ENCODE measurements around the gene CHRNB1. TPM values are rescaled to one million over a fixed set of nuclear protein-coding genes. Genes with fewer than 3 reads are reported as not detected.
A peak's percentile ranks its signal among the peaks of the same experiment; 100 is the strongest.
"Not testable (repeated sequence)": the region's sequence is repeated elsewhere in the genome, so short reads cannot be mapped to it uniquely, and the experiment has no call there.

Gene CHRNB1
- total RNA-seq, 4 donors from 2014 or later = 7.8 to 16.0 (median 13.6) TPM

- DNase-seq (ENCODE audit: low spot score in 2 of 2) = no peak
- H3K4me3 ChIP-seq (ENCODE audit: low read depth, poor library complexity, severe bottlenecking) = no peak overlapping the region
- TF ChIP-seq POLR2A (IDR thresholded peaks at IDR 0.05) = no peak
- TF ChIP-seq, protein P1, sequence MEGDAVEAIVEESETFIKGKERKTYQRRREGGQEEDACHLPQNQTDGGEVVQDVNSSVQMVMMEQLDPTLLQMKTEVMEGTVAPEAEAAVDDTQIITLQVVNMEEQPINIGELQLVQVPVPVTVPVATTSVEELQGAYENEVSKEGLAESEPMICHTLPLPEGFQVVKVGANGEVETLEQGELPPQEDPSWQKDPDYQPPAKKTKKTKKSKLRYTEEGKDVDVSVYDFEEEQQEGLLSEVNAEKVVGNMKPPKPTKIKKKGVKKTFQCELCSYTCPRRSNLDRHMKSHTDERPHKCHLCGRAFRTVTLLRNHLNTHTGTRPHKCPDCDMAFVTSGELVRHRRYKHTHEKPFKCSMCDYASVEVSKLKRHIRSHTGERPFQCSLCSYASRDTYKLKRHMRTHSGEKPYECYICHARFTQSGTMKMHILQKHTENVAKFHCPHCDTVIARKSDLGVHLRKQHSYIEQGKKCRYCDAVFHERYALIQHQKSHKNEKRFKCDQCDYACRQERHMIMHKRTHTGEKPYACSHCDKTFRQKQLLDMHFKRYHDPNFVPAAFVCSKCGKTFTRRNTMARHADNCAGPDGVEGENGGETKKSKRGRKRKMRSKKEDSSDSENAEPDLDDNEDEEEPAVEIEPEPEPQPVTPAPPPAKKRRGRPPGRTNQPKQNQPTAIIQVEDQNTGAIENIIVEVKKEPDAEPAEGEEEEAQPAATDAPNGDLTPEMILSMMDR (IDR thresholded peaks at IDR 0.05) = no peak
- intact Hi-C loops (cut with DNase I; ENCODE audit: low total_unique reads) = no loop called here
- WGBS, 2 donors = 82 to 86% methylated on average over 12 of the region's 12 CpGs
Measured at GRCh38 chr17:7468804-7469389, 24.0 kb downstream of the CHRNB1 start.

DNA sequence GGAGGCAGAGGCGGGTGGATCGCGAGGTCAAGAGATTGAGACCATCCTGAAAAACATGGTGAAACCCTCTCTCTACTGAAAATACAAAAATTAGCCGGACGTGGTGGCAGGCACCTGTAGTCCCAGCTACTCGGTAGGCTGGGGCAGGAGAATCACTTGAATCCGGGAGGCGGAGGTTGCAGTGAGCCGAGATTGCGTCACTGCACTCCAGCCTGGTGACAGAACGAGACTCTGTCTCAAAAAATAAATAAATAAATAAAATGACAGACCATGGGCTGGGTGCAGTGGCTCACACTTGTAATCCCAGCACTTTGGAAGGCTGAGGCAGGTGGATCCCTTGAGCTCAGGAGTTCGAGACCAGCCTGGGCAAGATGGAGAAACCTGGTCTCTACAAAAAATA is 25.0 kb downstream of the CHRNB1 start:
- H3K4me3 ChIP-seq (ENCODE audit: low read depth, poor library complexity, severe bottlenecking); intact Hi-C loops (cut with DNase I; ENCODE audit: low total_unique reads); DNase-seq (ENCODE audit: low spot score in 2 of 2): not testable (repeated sequence)
- WGBS, 2 donors = 90 to 93% methylated on average over 12 of the region's 12 CpGs

DNA sequence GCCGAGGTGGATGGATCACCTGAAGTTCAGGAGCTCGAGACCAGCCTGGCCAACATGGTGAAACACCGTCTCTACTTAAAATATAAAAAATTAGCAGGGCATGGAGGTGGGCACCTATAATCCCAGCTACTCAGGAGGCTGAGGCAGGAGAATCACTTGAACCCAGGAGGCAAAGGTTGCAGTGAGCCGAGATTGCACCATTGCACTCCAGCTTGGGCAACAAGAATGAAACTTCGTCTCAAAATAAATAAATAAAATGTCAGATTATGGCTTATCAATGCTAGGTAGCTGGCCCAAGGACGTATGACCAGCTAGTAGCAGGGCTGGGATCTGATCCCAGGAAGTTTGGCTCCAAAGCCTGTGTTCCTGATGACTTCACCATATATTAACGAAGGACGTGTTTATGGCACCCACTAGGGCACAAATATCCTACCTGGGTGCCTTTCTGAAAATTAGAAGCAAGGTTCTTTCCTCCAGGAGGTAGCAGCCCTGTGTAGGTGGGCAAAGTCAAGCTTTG is 25.7 kb downstream of the CHRNB1 start:
- H3K4me3 ChIP-seq (ENCODE audit: low read depth, poor library complexity, severe bottlenecking); DNase-seq (ENCODE audit: low spot score in 2 of 2); intact Hi-C loops (cut with DNase I; ENCODE audit: low total_unique reads): not testable (repeated sequence)
- WGBS, 2 donors = 76% methylated on average over 8 of the region's 8 CpGs

DNA sequence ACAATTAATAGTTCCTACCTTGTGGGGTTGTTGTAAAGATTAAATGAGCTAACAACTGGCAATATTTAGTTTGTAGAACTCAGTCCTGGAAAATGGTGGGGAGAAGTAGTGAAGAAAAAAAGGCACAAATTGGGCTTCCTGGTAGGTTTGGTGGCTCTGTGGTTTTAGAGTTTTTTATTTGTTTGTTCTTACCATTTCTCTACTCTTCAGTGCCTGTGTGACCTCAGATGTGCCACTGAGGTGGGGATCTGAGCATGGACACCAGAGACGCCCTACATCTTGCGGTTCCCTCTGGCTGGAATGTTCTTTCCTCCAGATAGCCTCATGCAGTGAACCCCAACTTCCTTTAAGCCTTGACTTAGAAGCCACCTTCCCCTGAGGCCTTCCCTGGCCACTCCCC is 26.9 kb downstream of the CHRNB1 start:
- intact Hi-C loops (cut with DNase I; ENCODE audit: low total_unique reads) = no loop called here
- no peak overlapping the region for H3K4me3 ChIP-seq (ENCODE audit: low read depth, poor library complexity, severe bottlenecking)
- WGBS, 2 donors = 74 to 78% methylated on average over 2 of the region's 2 CpGs
- TF ChIP-seq POLR2A (IDR thresholded peaks at IDR 0.05) = no peak
- TF ChIP-seq, protein P1 (IDR thresholded peaks at IDR 0.05) = no peak
- DNase-seq (ENCODE audit: low spot score in 2 of 2) = no peak

DNA sequence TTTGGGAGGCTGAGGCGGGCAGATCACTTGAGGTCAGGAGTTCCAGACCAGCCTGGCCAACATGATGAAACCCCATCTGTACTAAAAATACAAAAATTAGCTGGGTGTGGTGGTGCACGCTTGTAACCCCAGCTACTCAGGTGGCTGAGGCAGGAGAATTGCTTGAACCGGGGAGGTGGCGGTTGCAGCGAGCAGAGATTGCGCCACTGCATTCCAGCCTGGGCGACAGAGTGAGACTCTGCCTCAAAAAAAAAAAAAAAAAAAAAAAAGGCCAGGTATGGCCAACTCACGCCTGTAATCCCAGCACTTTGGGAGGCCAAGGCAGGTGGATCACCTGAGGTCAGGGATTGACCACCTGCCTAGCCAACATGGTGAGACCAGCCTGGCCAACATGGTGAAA is 29.9 kb downstream of the CHRNB1 start:
- H3K4me3 ChIP-seq (ENCODE audit: low read depth, poor library complexity, severe bottlenecking); DNase-seq (ENCODE audit: low spot score in 2 of 2); intact Hi-C loops (cut with DNase I; ENCODE audit: low total_unique reads): not testable (repeated sequence)
- 59 to 60% methylated on average over 7 to 8 of the region's 8 CpGs for WGBS, 2 donors

DNA sequence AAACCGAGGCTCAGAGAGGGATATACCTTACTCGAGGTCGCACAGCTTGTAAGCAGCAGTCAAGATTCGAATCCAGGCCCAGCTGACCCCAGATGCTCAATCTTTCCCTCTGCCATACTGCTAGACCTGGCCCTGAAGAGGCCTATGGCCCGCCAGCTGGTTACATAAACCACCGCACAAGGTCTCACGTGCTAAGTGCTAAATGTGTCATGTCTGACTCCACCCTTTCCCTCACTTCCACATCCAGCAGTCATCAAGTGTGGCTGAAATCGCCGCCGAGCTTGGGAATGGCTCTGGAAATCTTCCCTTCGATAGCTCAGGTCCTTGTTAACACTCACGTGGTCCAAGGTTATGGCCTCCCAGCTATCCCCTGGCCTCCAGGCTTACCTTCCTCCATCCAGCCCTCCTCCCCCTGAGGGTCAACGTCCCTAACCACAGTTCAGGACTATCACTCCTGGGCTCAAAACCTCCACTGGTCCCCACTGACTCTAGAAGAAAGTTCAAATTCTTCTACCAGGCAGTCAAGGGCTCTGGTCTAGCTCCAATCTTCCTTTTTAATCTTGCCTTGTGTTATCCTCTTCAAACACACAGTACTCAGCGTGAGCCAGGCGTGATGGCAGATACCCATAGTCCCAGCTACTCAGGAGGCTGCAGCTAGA is 31.0 kb downstream of the CHRNB1 start:
- H3K4me3 ChIP-seq (ENCODE audit: low read depth, poor library complexity, severe bottlenecking) = no peak overlapping the region
- DNase-seq (ENCODE audit: low spot score in 2 of 2) = peak; percentile 87 to 95
- no peak for TF ChIP-seq POLR2A (IDR thresholded peaks at IDR 0.05)
- TF ChIP-seq, protein P1 (IDR thresholded peaks at IDR 0.05) = no peak
- intact Hi-C loops (cut with DNase I; ENCODE audit: low total_unique reads) = no loop called here
- WGBS, 2 donors = 32 to 35% methylated on average over 15 of the region's 15 CpGs

DNA sequence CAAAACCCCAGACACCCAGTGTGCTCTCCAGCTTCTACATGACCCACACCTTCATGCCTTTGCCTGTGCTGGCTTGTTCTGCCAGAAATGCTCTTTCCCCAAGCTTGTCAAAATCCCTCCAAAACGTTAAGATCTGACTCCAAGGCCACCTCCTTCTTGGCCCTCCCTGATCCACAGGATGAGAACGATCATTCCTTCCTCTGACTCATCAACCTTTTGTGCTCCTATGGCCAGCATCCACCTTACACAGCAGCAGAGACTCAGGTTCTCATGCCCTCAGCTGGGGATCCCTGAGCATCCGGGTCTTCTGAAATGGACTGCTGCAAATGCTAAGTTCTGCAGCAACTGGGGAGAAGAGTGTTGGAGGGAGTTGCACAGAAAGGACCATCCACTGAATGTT is 31.6 kb downstream of the CHRNB1 start:
- no peak overlapping the region for H3K4me3 ChIP-seq (ENCODE audit: low read depth, poor library complexity, severe bottlenecking)
- TF ChIP-seq, protein P1 (IDR thresholded peaks at IDR 0.05) = no peak
- no peak for TF ChIP-seq POLR2A (IDR thresholded peaks at IDR 0.05)
- intact Hi-C loops (cut with DNase I; ENCODE audit: low total_unique reads) = no loop called here
- 19 to 24% methylated on average over 3 of the region's 3 CpGs for whole genome bisulfite sequencing, 2 donors
- DNase-seq (ENCODE audit: low spot score in 2 of 2) = no peak

Measured in lower leg skin (tissue), 4 donors.